ENCODE measurements around the gene RXRB. TPM values are rescaled to one million over a fixed set of nuclear protein-coding genes. Genes with fewer than 3 reads are reported as not detected.

The RXRB gene
- total and polyA plus RNA-seq, 2 of the 13 experiments (the other 11 are each of a cell fraction or from before 2014, with no cell fraction given): 26.7 to 55.7 TPM

- TF ChIP-seq, protein P1, sequence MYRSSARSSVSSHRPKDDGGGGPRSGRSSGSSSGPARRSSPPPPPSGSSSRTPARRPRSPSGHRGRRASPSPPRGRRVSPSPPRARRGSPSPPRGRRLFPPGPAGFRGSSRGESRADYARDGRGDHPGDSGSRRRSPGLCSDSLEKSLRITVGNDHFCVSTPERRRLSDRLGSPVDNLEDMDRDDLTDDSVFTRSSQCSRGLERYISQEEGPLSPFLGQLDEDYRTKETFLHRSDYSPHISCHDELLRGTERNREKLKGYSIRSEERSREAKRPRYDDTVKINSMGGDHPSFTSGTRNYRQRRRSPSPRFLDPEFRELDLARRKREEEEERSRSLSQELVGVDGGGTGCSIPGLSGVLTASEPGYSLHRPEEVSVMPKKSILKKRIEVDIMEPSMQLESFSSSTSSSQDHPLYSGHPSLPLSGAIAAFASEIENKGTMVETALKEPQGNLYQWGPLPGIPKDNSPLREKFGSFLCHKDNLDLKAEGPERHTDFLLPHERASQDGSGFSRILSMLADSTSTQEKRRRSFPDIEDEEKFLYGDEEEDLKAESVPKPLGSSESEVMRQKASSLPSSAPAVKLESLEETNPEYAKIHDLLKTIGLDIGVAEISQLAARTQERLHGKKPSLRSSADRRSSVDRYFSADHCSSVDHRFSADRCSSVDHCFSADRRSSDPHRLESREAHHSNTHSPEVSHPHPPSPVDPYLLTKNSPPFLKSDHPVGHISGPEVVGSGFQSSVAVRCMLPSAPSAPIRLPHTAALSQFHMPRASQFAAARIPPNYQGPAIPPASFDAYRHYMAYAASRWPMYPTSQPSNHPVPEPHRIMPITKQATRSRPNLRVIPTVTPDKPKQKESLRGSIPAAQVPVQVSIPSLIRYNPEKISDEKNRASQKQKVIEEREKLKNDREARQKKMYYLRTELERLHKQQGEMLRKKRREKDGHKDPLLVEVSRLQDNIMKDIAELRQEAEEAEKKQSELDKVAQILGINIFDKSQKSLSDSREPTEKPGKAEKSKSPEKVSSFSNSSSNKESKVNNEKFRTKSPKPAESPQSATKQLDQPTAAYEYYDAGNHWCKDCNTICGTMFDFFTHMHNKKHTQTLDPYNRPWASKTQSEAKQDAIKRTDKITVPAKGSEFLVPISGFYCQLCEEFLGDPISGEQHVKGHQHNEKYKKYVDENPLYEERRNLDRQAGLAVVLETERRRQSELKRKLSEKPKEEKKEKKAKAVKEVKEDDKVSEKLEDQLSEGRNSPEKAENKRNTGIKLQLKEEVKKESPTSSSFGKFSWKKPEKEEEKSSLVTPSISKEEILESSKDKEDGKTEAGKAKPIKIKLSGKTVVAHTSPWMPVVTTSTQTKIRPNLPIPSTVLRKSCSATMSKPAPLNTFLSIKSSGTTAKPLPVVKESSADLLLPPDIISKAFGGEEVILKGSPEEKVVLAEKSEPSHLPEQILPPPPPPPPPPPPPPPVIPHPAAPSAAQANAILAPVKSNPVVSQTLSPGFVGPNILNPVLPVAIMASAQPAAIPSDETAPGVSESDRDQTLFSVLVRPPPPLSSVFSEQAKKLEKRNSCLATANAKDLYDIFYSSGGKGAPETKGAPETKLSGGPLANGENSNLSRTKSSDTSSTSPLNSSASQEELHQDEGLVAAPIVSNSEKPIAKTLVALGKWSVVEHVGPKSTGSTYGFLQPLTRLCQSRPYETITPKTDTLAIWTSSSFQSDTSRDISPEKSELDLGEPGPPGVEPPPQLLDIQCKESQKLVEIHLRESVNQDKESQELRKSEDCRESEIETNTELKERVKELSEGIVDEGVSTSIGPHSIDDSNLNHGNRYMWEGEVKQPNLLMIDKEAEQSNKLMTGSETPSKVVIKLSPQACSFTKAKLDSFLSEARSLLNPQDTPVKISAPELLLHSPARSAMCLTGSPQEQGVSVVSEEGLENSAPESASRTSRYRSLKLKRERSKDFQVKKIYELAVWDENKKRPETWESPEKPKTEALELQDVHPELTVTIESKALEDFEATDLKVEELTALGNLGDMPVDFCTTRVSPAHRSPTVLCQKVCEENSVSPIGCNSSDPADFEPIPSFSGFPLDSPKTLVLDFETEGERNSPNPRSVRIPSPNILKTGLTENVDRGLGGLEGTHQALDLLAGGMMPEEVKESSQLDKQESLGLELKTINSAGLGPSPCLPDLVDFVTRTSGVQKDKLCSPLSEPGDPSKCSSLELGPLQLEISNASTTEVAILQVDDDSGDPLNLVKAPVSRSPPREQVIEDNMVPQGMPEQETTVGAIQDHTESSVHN (CRISPR knock-in tag; IDR thresholded peaks at IDR 0.05): peak; percentile 94
- TF ChIP-seq ZNF570 (CRISPR knock-in tag; IDR thresholded peaks at IDR 0.05; ENCODE audit: borderline replicate concordance) (no peak), SIN3A (IDR thresholded peaks at IDR 0.05; ENCODE audit: borderline replicate concordance, low read depth, low read length) (peak; percentile 44; the same call in 1 of the 2 replicates), SIX4 (CRISPR knock-in tag; IDR thresholded peaks at IDR 0.05) (peak; percentile 77), ZC3H13 (CRISPR knock-in tag; IDR thresholded peaks at IDR 0.05) (peak; percentile 72; the same call in 1 of the 2 replicates), ZNF382 (CRISPR knock-in tag; IDR thresholded peaks at IDR 0.05; ENCODE audit: borderline replicate concordance) (no peak), SMYD3 (CRISPR knock-in tag; IDR thresholded peaks at IDR 0.05) (peak; percentile 63; the same call in 1 of the 2 replicates), ZKSCAN5 (CRISPR knock-in tag; IDR thresholded peaks at IDR 0.05) (no peak), ZNF629 (CRISPR knock-in tag; conservative IDR thresholded peaks at IDR 0.05) (no peak), ZNF746 (CRISPR knock-in tag; IDR thresholded peaks at IDR 0.05) (peak; percentile 97), SRF (IDR thresholded peaks at IDR 0.05; ENCODE audit: low read depth, low read length) (0 out of 2 replicates have a peak, but pooled peaks have one; percentile 30), NFKB2 (CRISPR knock-in tag; IDR thresholded peaks at IDR 0.05; ENCODE audit: borderline replicate concordance) (no peak), RFX1 (IDR thresholded peaks at IDR 0.05) (no peak), RBAK (CRISPR knock-in tag; IDR thresholded peaks at IDR 0.05) (no peak), SATB2 (CRISPR knock-in tag; IDR thresholded peaks at IDR 0.05) (no peak)
Observed at GRCh38 chr6:33198159-33198852, 2.2 kb downstream of the RXRB start (continued).
